ENCODE measurements around the gene TNF. TPM values are rescaled to one million over a fixed set of nuclear protein-coding genes. Genes with fewer than 3 reads are reported as not detected.

The TNF gene
- total RNA-seq, 4 donors from 2014 or later, result 1.0 to 6.4 (median 3.3) TPM

DNA sequence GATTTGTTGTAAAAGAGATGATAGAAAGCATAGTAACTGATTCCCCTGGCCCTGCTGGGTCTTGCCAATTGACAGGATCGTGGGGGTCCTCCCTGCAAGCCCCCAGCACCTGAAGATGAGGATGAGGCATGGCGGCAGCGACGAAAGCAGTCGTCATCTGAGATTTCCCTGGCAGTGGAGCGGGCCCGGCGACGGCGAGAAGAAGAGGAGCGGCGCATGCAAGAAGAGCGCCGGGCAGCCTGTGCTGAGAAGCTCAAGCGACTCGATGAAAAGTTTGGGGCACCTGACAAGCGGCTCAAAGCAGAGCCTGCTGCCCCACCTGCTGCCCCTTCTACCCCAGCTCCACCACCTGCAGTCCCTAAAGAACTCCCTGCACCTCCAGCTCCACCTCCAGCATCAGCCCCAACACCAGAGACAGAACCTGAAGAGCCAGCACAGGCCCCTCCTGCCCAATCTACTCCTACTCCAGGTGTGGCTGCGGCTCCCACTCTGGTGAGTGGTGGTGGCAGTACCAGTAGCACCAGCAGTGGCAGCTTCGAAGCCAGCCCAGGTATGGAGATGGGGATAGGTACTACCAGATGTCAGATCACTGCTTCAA, 52.4 kb downstream of the TNF start:
- DNase-seq (ENCODE audit: low spot score in 2 of 2), result no peak

More for the DNA sequence above, 52.4 kb downstream of the TNF start:
- WGBS, result 94% methylated on average over 19 of the region's 19 CpGs
- Histone ChIP-seq H3K36me3 (peaks cover 95% of the 10 kb centered on the region), H3K27me3 (no peaks in the 10 kb centered on the region), H3K9me3 (no peaks in the 10 kb centered on the region), H3K27ac (no peak overlapping the region), H3K4me3 (no peak overlapping the region), H3K4me1 (peaks cover 2% of the 10 kb centered on the region)
- no peak for TF ChIP-seq EP300 (IDR thresholded peaks at IDR 0.05)
- TF ChIP-seq, protein P1, sequence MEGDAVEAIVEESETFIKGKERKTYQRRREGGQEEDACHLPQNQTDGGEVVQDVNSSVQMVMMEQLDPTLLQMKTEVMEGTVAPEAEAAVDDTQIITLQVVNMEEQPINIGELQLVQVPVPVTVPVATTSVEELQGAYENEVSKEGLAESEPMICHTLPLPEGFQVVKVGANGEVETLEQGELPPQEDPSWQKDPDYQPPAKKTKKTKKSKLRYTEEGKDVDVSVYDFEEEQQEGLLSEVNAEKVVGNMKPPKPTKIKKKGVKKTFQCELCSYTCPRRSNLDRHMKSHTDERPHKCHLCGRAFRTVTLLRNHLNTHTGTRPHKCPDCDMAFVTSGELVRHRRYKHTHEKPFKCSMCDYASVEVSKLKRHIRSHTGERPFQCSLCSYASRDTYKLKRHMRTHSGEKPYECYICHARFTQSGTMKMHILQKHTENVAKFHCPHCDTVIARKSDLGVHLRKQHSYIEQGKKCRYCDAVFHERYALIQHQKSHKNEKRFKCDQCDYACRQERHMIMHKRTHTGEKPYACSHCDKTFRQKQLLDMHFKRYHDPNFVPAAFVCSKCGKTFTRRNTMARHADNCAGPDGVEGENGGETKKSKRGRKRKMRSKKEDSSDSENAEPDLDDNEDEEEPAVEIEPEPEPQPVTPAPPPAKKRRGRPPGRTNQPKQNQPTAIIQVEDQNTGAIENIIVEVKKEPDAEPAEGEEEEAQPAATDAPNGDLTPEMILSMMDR (IDR thresholded peaks at IDR 0.05), result no peak

Other genes starting within 250 kb of the TNF start
- 1,000 to 10,000 TPM in 3 of 4 donors, 100 to 1,000 TPM in 1; 995 to 1,612 (median 1,279) TPM for gene HLA-B, start 218.4 kb upstream of the TNF start, total RNA-seq
- 10 to 100 TPM in 3 of 4 donors, 1 to 10 TPM in 1; 7.1 to 16.4 (median 15.2) TPM for gene MICA, start 172.0 kb upstream of the TNF start, total RNA-seq
- gene MICB, start 77.4 kb upstream of the TNF start, total RNA-seq, result 1 to 10 TPM in 3 of 4 donors, under 1 TPM in 1; 0.26 to 2.4 (median 2.1) TPM
- gene MCCD1, start 46.6 kb upstream of the TNF start, total RNA-seq, result not detected
- gene DDX39B, start 33.6 kb upstream of the TNF start, total RNA-seq, result 100 to 1,000 TPM; 254 to 449 (median 281) TPM
- 1 to 10 TPM in 2 of 4 donors, under 1 TPM in 1, not detected in 1; 0.64 to 1.6 (median 1.4) TPM for gene ATP6V1G2, start 29.0 kb upstream of the TNF start, total RNA-seq
- 10 to 100 TPM; 23.6 to 29.5 (median 25.7) TPM for gene NFKBIL1, start 28.0 kb upstream of the TNF start, total RNA-seq
- gene LTA, start 3.3 kb upstream of the TNF start, total RNA-seq, result under 1 TPM in 1 of 4 donors, not detected in 3; 0.47 TPM
- gene LTB, start 6.9 kb downstream of the TNF start, total RNA-seq, result not detected
- 10 to 100 TPM in 1 of 4 donors, 1 to 10 TPM in 3; 3.7 to 72.9 (median 6.7) TPM for gene LST1, start 10.7 kb downstream of the TNF start, total RNA-seq
- gene NCR3, start 17.4 kb downstream of the TNF start, total RNA-seq, result not detected
- 10 to 100 TPM in 1 of 4 donors, 1 to 10 TPM in 3; 2.6 to 16.3 (median 5.8) TPM for gene AIF1, start 39.7 kb downstream of the TNF start, total RNA-seq
- gene PRRC2A, start 45.1 kb downstream of the TNF start, total RNA-seq, result 100 to 1,000 TPM; 100 to 163 (median 113) TPM
- 100 to 1,000 TPM; 239 to 360 (median 309) TPM for gene BAG6, start 77.1 kb downstream of the TNF start, total RNA-seq
- 1 to 10 TPM; 2.8 to 8.3 (median 6.1) TPM for gene APOM, start 80.3 kb downstream of the TNF start, total RNA-seq
- 10 to 100 TPM; 31.6 to 41.0 (median 38.1) TPM for gene C6orf47, start 85.2 kb downstream of the TNF start, total RNA-seq
- gene GPANK1, start 89.4 kb downstream of the TNF start, total RNA-seq, result 10 to 100 TPM; 15.0 to 22.6 (median 20.1) TPM
- gene CSNK2B, start 90.5 kb downstream of the TNF start, total RNA-seq, result 100 to 1,000 TPM; 381 to 429 (median 403) TPM
- gene LY6G5B, start 94.4 kb downstream of the TNF start, total RNA-seq, result 10 to 100 TPM; 11.4 to 63.7 (median 13.9) TPM
- gene LY6G5C, start 105.5 kb downstream of the TNF start, total RNA-seq, result 1 to 10 TPM in 1 of 4 donors, under 1 TPM in 1, not detected in 2; 0.73 to 5.1 TPM
- 10 to 100 TPM; 49.4 to 68.2 (median 57.3) TPM for gene ABHD16A, start 127.8 kb downstream of the TNF start, total RNA-seq
- not detected for gene LY6G6F, start 131.3 kb downstream of the TNF start, total RNA-seq
- 10 to 100 TPM in 1 of 4 donors, 1 to 10 TPM in 1, not detected in 2; 5.5 to 30.8 TPM for gene LY6G6D, start 139.8 kb downstream of the TNF start, total RNA-seq
- gene LY6G6C, start 146.2 kb downstream of the TNF start, total RNA-seq, result 100 to 1,000 TPM in 3 of 4 donors, 10 to 100 TPM in 1; 80.0 to 376 (median 338) TPM
- 1 to 10 TPM; 1.6 to 4.6 (median 4.5) TPM for gene MPIG6B, start 147.8 kb downstream of the TNF start, total RNA-seq
- 10 to 100 TPM; 66.8 to 84.2 (median 68.3) TPM for gene DDAH2, start 153.7 kb downstream of the TNF start, total RNA-seq
- 100 to 1,000 TPM; 239 to 420 (median 333) TPM for gene CLIC1, start 161.0 kb downstream of the TNF start, total RNA-seq
- 10 to 100 TPM; 12.6 to 60.1 (median 17.2) TPM for gene MSH5, start 164.4 kb downstream of the TNF start, total RNA-seq
- 10 to 100 TPM in 3 of 4 donors, 1 to 10 TPM in 1; 9.3 to 42.2 (median 20.3) TPM for gene SAPCD1, start 187.1 kb downstream of the TNF start, total RNA-seq
- gene VWA7, start 201.8 kb downstream of the TNF start, total RNA-seq, result 1 to 10 TPM; 1.3 to 3.3 (median 2.3) TPM
- 10 to 100 TPM; 48.8 to 60.0 (median 59.1) TPM for gene VARS1, start 220.2 kb downstream of the TNF start, total RNA-seq
- gene LSM2, start 231.4 kb downstream of the TNF start, total RNA-seq, result 10 to 100 TPM; 21.7 to 39.5 (median 30.2) TPM
- 1 to 10 TPM in 3 of 4 donors, under 1 TPM in 1; 0.83 to 3.1 (median 1.8) TPM for gene HSPA1L, start 239.7 kb downstream of the TNF start, total RNA-seq
- gene HSPA1A, start 240.0 kb downstream of the TNF start, total RNA-seq, result 100 to 1,000 TPM; 200 to 464 (median 408) TPM